ENCODE data around the gene UBXN4. TPM values are rescaled to one million over a fixed set of nuclear protein-coding genes. Genes with fewer than 3 reads are reported as not detected.

Gene UBXN4
- total RNA-seq, 2 experiments from 2014 or later, result 90.5 to 105 TPM

DNA sequence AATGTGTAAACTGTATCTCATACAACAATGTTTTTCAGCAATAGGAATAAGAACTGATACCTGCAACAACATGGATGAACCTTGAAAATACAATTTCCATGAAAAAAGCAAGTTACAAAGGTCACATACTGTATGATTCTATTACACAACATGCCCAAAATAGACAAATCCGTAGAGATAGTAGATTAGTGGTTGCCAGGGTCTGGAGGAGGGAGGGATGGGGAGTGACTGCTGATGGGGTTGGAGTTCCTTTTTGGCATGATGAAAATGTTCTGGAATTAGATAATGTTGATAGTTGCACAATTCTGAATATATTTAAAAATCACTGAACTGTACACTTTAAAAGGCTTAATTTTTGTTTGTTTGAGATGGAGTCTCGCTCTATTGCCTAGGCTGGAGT, 33.8 kb downstream of the UBXN4 start:
- TF ChIP-seq, protein P1, sequence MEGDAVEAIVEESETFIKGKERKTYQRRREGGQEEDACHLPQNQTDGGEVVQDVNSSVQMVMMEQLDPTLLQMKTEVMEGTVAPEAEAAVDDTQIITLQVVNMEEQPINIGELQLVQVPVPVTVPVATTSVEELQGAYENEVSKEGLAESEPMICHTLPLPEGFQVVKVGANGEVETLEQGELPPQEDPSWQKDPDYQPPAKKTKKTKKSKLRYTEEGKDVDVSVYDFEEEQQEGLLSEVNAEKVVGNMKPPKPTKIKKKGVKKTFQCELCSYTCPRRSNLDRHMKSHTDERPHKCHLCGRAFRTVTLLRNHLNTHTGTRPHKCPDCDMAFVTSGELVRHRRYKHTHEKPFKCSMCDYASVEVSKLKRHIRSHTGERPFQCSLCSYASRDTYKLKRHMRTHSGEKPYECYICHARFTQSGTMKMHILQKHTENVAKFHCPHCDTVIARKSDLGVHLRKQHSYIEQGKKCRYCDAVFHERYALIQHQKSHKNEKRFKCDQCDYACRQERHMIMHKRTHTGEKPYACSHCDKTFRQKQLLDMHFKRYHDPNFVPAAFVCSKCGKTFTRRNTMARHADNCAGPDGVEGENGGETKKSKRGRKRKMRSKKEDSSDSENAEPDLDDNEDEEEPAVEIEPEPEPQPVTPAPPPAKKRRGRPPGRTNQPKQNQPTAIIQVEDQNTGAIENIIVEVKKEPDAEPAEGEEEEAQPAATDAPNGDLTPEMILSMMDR (IDR thresholded peaks at IDR 0.05), result no peak
- Mint-ChIP-seq H3K36me3 (ENCODE audit: low read depth) (peaks cover 50% of the 10 kb centered on the region), H3K4me3 (no peak overlapping the region), H3K9me3 (no peaks in the 10 kb centered on the region), H3K27me3 (no peaks in the 10 kb centered on the region), H3K4me1 (ENCODE audit: low read depth) (peaks cover 10% of the 10 kb centered on the region), H3K27ac (peak overlapping the region; percentile 5)
- DNase-seq (no peak), ATAC-seq (no peak)
- CTCF ChIA-PET, result no interaction called here
- POLR2A ChIA-PET, result interaction anchor here (0.6 kb wide), 1 partner anchor 26 kb away, joined by 3 read pairs; no protein-coding TSS in a partner anchor
- intact Hi-C loops (cut with micrococcal nuclease), result no loop called here

DNA sequence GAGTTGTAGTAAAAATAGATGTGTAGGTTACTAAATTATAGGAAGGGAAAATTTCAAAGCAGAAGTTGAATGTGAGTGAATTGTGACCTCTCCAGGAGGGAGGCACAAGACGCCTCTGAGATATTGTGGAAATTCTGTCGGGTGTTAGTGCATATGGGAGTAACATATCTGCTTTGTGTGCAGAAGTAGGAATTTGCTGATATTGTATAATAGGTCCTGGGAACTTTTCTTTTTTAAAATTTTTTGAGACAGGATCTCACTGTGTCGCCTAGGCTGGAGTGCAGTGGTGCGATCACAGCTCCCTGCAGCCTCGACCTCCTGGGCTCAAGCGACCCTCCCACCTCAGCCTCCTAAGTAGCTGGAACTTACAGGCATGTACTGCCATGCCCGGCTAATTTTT, 34.7 kb downstream of the UBXN4 start:
- Mint-ChIP-seq H3K27me3 (no peaks in the 10 kb centered on the region), H3K9me3 (no peaks in the 10 kb centered on the region), H3K4me1 (ENCODE audit: low read depth) (peaks cover 10% of the 10 kb centered on the region), H3K4me3 (no peak overlapping the region), H3K36me3 (ENCODE audit: low read depth) (peaks cover 48% of the 10 kb centered on the region), H3K27ac (no peak overlapping the region)
- ChIA-PET POLR2A (no interaction called here), CTCF (no interaction called here)
- intact Hi-C loops (cut with micrococcal nuclease), result no loop called here
- TF ChIP-seq, protein P1 (IDR thresholded peaks at IDR 0.05), result no peak
- DNase-seq (no peak), ATAC-seq (no peak)

DNA sequence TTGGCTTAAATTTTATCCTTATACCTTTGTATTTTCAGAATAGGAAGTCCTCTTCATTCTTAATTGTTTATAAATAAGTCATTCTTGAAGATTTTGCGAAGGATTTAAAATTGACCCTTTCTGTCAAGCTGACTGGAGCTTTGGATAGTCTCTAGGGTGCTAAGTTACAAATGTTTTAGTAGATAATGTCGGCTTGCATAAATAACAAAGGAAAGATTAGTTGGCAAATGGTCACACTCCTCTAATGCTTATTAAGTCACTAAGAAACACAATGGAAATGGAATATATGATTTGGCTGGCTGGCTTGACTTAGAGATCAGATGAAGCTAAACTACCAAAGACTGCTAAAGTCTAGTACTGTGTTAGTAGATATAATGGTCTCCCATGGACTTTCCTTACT, 40.6 kb downstream of the UBXN4 start:
- no peak overlapping the region for H3K27ac Mint-ChIP-seq
- H3K27me3 Mint-ChIP-seq, result no peaks in the 10 kb centered on the region
- TF ChIP-seq, protein P1 (IDR thresholded peaks at IDR 0.05), result no peak
- H3K4me3 Mint-ChIP-seq, result no peak overlapping the region
- H3K36me3 Mint-ChIP-seq (ENCODE audit: low read depth), result peaks cover 49% of the 10 kb centered on the region
- DNase-seq (no peak), ATAC-seq (no peak)
- intact Hi-C loops (cut with micrococcal nuclease), result no loop called here
- POLR2A ChIA-PET, result no interaction called here
- no peaks in the 10 kb centered on the region for H3K9me3 Mint-ChIP-seq
- CTCF ChIA-PET, result interaction anchor here (1.2 to 8.1 kb wide), 4 partner anchors 15 to 73 kb away, joined by 3 to 86 read pairs (median 3); no protein-coding TSS in a partner anchor
- no peaks in the 10 kb centered on the region for H3K4me1 Mint-ChIP-seq (ENCODE audit: low read depth)

GRCh38 chr2:135783439-135783838, 41.8 kb downstream of the UBXN4 start:
- no peaks in the 10 kb centered on the region for H3K9me3 Mint-ChIP-seq
- intact Hi-C loops (cut with micrococcal nuclease), result no loop called here
- DNase-seq, result no peak
- H3K4me3 Mint-ChIP-seq, result no peak overlapping the region
- peak overlapping the region; percentile 58 for H3K27ac Mint-ChIP-seq
- ChIA-PET POLR2A (no interaction called here), CTCF (interaction anchor here (0.7 to 8.1 kb wide), 7 partner anchors 14 to 779 kb away, joined by 3 to 86 read pairs (median 3); no protein-coding TSS in a partner anchor)
- ATAC-seq, result no peak
- TF ChIP-seq, protein P1 (IDR thresholded peaks at IDR 0.05), result no peak
- no peaks in the 10 kb centered on the region for H3K27me3 Mint-ChIP-seq
- peaks cover 43% of the 10 kb centered on the region for H3K36me3 Mint-ChIP-seq (ENCODE audit: low read depth)
- H3K4me1 Mint-ChIP-seq (ENCODE audit: low read depth), result no peaks in the 10 kb centered on the region

- ChIA-PET POLR2A (interaction anchor here (0.9 to 1.2 kb wide), 2 partner anchors 35 to 90 kb away, joined by 3 read pairs; no protein-coding TSS in a partner anchor), CTCF (interaction anchor here (0.9 to 8.1 kb wide), 10 partner anchors 11 to 781 kb away, joined by 3 to 86 read pairs (median 4); no protein-coding TSS in a partner anchor)
- Mint-ChIP-seq H3K4me3 (no peak overlapping the region), H3K36me3 (ENCODE audit: low read depth) (peaks cover 39% of the 10 kb centered on the region), H3K27ac (no peak overlapping the region), H3K9me3 (no peaks in the 10 kb centered on the region), H3K27me3 (no peaks in the 10 kb centered on the region), H3K4me1 (ENCODE audit: low read depth) (no peaks in the 10 kb centered on the region)
- ATAC-seq (no peak), DNase-seq (no peak)
- intact Hi-C loops (cut with micrococcal nuclease), result no loop called here
- TF ChIP-seq, protein P1 (IDR thresholded peaks at IDR 0.05), result peak; percentile 41
These were observed 43.4 kb downstream of the UBXN4 start for GRCh38 chr2:135785032-135785431.
